Measurements from ENCODE around the gene PRB3.

Gene PRB3

DNA sequence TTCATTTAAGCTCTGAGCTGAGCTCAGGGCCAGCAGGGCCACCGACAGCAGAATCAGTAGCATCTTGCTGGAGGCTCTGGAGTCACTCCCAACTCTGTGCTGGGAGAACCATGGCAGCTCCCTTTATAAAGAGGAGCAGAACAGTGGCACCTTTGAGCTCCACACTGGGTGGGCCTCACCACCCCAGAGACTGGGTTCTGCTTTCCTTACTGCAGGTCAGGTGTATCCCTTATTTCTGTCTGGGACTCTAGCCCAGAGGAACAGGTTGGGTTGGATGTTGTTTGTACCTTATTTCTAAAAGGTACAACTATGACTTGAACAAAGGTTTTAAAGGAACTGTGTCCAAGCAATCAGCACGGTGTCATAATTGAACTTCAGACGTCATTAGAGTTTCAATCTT is at the start of gene PRB3:
Gene PRB3, minus strand, starts transcription at position 101 of the 400 bp plus-strand sequence. Its CDS starts 38 bp downstream, at position 63.
- FAIRE-seq = no peak

DNA sequence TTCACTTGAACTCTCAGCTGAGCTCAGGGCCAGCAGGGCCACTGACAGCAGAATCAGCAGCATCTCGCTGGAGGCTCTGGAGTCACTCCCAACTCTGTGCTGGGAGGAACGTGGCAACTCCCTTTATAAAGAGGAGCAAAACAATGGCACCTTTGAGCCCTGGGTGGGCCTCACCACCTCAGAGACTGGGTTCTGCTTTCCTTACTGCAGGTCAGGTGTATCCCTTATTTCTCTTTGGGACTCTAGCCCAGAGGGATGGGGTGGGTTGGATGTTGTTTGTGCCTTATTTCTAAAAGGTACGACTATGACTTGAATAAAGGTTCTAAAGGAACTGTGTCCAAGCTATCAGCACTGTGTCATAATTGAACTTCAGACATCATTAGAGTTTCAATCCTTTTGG is 40.8 kb upstream of the PRB3 start, which contains the start of gene PRB4:
Gene PRB4, minus strand, starts transcription at position 101 of the 400 bp plus-strand sequence. Its CDS starts 38 bp downstream, at position 63.
- FAIRE-seq = no peak

DNA sequence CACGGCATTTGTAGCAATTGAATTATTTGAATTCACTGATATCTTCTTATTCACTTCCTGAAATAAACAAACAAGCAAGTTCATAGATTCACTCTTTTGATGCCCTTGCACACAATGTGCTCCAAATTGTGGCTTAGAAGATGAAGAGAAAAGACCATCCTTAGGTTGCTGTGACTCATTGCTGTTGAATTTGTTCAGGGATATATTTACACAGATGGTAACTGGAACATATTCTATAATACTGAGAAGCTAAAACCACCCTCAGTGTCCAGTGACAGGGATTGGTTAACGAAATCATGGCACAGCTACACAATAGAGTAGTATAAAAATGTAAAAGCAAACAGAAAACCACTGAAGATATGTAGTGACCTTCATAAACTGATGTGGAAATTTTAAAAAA is 37.6 kb upstream of the PRB3 start:
- FAIRE-seq = no peak

DNA sequence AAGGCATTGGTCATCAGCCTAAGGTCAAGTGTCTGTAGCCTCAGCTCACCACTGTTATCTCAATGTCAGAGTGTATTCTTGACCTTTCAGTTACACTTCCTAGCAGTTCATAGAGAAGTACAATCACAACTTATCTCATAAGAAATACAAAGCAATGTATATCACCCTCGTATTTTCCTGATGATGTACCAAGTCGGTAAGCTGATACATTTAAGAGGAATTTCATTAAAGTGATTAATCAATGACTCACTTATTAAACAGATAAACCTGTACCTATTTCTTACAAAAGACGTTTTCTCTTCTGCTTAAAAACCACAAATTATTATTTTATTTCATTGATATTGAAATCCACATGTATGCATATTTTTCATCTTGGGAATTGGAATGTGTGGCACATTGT is 3.9 kb upstream of the PRB3 start:
- FAIRE-seq = no peak

- FAIRE-seq = no peak
Observed at GRCh38 chr12:11264501-11264900, 5.0 kb downstream of the PRB3 start.

DNA sequence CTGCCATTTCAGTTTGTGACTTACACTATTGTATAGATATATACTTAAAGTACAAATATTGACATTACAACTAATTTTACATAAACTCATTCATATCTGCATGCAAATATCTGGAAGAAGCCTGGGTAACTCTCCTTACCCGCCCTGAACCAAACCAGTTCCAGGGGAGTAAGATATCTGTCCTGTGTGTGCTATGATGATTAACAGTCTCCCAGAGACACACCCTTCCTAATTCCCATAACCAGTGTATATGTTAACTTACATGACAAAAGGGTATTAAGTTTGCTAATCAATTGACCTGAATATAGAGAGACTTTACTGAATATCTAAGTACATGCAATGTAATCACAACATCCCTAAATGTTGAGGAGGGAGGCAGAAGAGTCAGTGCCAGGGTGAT is 23.0 kb downstream of the PRB3 start:
- no peak for FAIRE-seq

GRCh38 chr12:11242656-11243055 is 26.9 kb downstream of the PRB3 start:
- no peak for FAIRE-seq

DNA sequence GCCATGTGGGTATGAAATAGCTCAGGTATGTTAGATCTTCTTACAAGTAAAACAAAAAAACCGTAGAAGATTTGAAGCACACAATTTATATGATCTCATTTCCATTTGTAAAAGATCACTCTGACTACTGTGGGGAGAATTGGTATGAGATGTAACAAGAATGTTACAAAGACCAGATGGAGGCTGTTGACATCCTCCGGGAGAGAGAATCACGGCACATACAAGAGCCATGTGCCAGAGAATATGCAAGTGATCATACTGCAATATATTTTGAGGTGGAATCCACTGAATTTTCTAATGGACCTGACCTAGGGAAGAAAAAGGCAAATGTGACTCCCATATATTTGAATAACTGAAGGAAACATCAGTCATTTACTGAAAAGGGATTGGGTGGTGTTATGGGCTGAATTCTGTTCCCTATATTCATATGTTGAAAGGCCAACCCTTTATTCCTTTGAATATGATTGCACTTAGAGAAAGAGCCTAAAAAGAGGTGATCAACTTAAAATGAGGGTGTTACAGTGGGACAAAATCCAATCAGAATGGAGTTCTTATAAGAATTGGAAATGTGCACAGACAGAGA is 29.1 kb downstream of the PRB3 start:
- no peak for FAIRE-seq

DNA sequence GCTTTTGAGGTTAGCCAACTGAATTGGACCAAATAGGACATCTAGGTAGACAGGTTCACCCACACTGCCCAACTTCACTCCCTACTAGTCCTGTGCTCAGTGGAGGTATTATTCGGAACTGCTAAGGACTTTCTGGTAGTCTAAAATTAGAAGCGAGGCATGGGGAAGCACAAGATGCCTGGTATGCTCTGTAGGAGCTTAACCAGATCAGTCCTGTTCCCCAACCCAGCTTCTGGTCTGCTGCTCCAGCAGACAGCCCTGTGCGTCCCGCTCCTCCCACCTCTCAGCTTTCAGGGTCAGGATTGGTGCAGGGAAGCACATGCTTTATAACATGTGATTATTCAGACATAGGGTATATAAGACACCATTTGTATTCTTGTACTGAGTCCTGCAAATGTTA is 31.2 kb downstream of the PRB3 start:
- FAIRE-seq = no peak

DNA sequence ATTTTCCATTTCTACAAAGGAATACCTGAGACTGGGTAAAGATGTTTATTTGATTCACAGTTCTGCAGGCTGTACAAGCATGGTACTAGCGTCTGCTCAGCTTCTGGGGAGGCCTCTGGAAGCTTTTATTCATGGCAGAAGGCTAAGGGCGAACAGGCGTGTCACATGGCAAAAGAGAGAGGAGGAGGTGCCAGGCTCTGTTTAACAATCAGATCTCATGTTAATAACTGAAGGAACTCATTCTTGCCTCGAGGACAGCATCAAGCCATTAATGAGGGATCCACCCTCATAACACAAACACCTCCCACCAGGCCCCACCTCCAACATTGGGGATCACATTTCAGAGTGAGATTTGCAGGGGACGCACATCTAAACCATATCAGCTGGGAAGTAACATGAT is 36.0 kb downstream of the PRB3 start:
- FAIRE-seq = no peak

DNA sequence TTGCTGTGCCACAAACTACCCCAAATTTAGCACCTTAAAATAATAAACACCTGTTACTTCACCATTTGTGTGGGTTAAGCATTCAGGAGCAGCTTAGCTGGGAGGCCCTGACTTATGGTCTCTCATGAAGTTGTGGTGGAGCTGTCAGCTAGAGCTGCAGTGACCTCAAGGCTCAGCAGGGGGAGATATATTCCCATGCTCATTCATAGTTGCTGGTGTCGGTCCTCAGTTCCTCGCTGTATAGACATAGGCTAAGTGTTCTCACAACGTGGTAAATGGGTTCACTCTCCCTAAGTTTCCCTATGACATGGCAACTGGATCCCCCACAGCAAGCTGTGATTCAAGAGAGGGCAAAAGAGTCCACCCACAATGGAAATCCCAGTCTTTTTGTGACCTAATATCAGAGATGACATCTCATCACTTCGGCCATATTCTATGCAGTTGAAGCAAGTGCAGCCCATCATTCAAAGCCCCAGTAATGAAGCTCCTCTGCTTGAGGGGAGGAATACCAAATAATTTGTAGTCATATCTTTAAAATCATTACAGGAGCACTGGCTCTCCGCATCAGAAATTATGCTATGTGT is 41.1 kb downstream of the PRB3 start:
- FAIRE-seq = peak; percentile 3

GRCh38 chr12:11227373-11227772 is 42.1 kb downstream of the PRB3 start:
- no peak for FAIRE-seq

Data from G401.6 (cell line).